Suppressor macrophage treated with lipopolysaccharide for 4 hours (primary cell): ENCODE measurements around the gene THEM5.

Source experiments
- DNase-seq: peaks from one replicate; pipeline ENCODE4 v3.0.0-alpha.2; 2020

The THEM5 gene

DNA sequence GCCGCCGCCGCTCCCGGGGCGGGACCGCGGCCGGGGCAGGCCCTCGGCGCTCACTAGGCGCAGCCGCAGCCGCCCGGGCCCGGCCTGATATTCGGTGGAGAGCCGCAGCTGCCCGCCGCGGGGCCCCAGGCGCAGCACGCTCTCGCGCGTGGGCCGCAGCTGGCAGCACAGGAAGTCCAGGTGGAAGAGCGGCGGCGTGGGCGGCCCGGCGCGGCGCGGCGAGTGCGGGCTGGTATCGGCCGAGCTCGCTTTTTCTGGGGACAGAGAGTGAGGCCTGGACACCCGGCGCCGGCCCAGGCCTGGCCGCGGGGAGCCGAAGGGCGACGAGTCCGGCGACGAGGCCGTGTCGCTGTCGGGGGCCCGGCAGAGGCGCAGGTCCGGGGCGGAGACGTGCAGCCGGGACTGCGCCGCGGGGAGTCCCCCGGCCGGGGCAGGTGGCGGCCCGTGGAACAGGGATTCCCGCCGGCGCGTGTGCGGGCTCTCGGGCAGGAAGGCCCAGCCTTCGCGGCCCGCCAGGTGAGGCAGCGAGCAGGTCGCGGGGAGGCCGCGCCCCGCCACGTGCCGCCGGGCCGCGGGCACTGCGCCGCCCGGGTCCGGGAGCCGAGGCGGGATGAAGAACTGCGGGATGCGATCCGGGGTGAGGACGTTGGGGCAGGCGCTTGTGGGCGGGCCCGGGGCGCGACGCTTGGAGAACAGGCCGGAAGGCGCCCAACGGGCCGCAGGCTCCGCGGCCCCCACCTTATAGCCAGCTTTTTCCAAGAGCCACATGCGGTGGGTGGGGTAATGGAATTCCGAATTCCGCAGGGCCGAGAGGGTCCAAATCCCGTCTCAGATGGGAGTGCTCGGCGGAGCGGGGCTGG lies 15.1 kb downstream of the THEM5 start:
- DNase-seq, result no peak

GRCh38 chr1:151837884-151838221 lies 15.7 kb downstream of the THEM5 start:
- no peak for DNase-seq

GRCh38 chr1:151837197-151837596 lies 16.3 kb downstream of the THEM5 start:
- DNase-seq, result no peak

- DNase-seq, result no peak
Observed at GRCh38 chr1:151835596-151835995, 17.9 kb downstream of the THEM5 start.

GRCh38 chr1:151834239-151834638 lies 19.3 kb downstream of the THEM5 start:
- DNase-seq, result no peak

DNA sequence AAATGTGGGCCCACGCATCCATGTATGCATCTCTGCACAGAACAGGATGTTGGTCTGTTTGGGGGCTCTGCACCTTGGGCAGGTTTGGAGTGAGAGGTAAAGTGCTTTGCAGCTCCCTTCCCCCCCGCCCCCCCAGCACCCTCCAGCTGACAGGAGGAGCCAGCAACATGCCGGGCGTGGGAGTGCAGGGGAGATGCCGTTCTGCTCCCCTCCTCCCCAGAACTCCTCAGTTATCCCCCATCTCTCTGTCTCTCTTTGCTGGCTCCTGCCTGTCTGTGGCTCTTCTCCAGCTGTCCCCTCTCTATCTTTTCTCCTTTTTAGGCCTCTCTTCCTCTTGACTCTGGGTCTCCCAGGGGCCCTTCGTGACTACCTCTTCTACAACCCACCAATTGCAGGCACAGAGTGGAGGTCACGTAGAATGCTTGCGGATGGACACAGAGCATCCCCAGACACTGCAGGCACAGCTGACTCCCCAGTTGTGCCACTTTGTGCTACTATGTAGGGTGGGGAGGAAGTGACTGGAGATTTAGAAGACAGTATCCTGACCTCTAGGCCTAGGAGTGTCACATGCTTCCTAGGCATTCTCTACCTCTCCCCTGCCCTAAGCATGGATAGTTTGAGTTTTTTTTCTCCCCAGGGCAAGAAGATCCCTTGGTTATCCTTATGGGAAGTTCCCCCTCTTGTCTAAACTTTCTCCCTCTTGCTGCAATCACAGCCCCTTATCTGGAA lies 20.2 kb downstream of the THEM5 start:
- no peak for DNase-seq

GRCh38 chr1:151832318-151832980 lies 21.1 kb downstream of the THEM5 start:
- no peak for DNase-seq

- DNase-seq, result no peak
Observed at GRCh38 chr1:151831605-151832004, 21.9 kb downstream of the THEM5 start, which contains the start of gene RORC. Gene RORC, minus strand, starts transcription at chr1:151831802. Its CDS starts 38 bp downstream, at chr1:151831764.

DNA sequence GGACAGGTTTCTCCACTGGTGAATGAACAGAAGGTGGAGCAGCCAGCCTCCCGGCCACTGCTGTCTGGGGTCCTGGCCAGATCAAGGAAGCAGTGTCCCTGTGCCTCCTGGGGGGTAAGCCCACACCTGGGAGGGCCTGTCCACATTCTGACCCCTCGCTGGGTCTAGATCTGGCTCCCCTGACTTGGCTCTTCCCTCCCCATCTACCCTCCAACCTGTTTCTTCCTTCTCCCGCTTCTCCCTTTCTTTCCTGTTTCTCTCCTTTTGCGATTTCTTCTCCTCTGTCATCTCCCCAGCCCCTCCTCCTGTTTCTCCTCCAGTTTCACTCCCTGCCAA lies 22.3 kb downstream of the THEM5 start:
- DNase-seq, result no peak

DNA sequence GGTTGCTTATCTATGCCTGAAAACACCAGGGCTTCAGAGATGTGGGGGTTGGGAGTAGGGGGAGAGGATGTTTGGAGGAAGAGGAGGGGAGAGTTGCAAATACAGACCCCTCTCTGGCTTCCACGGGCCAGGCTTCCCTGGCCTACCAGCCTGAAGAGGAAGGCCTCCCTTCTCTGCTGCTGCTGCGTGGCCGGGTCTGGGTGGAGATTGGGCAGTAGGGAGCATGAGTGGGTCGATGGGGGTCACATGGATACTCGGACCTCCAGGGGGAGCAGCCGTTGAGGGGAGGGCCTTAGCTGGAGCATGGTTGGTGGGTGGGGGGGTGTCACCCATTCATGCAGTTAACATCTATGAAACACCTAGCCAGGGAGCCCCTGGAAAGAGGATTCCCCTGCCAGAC lies 23.5 kb downstream of the THEM5 start:
- no peak for DNase-seq

- no peak for DNase-seq
Observed at GRCh38 chr1:151829352-151830046, 24.0 kb downstream of the THEM5 start.

DNA sequence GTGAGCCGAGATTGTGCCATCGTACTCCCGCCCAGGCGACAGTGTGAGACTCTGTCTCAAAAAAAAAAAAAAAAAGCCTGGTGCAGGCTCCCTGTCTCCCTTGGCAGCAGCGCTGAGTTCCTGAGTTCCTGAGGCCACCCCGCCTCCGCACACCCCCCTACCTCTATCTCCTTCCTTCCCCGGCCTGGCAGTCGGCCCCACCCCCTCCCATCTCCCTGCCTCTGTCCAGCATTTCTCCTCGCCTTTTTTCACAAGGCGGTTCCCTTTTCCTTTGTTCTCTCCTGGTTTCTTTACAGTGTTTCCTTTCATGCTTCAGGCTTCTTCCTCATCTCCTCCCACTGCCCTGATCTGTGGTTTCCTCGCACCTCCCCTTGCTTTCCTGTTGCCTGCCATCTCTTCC lies 24.6 kb downstream of the THEM5 start:
- DNase-seq, result peak; percentile 42

- DNase-seq, result no peak
Observed at GRCh38 chr1:151827853-151828252, 25.7 kb downstream of the THEM5 start.

GRCh38 chr1:151825751-151826660 lies 27.5 kb downstream of the THEM5 start:
- no peak for DNase-seq

GRCh38 chr1:151825204-151825603 lies 28.3 kb downstream of the THEM5 start:
- DNase-seq, result no peak

GRCh38 chr1:151823175-151823574 lies 30.3 kb downstream of the THEM5 start:
- no peak for DNase-seq

GRCh38 chr1:151822404-151822803 lies 31.1 kb downstream of the THEM5 start:
- DNase-seq, result peak; percentile 45

GRCh38 chr1:151820940-151821339 lies 32.6 kb downstream of the THEM5 start:
- DNase-seq, result peak; percentile 46

- peak; percentile 60 for DNase-seq
Observed at GRCh38 chr1:151819976-151820623, 33.4 kb downstream of the THEM5 start.

GRCh38 chr1:151819227-151819835 lies 34.2 kb downstream of the THEM5 start:
- DNase-seq, result no peak

DNA sequence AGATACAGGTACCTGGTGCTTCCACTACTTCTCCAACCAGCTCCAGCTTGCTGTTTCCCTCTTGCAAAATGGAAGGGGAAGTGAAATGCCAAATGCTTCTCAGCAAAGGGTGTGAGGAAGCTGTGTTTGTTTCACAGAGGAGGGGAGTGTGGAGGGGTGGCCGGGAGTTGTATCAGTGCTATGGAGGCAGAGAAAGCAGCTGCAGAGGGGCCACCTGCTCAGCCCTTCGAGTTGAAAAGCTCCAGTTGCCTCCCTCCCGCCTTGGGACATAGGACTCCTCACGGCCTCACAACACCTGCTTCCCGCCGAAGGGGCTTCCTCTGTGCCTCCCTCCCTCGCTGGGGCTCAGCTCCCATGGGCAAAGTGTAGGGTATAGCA lies 36.2 kb downstream of the THEM5 start:
- DNase-seq, result peak; percentile 51
